ENCODE data around the gene POLR1G.

The POLR1G gene

DNA sequence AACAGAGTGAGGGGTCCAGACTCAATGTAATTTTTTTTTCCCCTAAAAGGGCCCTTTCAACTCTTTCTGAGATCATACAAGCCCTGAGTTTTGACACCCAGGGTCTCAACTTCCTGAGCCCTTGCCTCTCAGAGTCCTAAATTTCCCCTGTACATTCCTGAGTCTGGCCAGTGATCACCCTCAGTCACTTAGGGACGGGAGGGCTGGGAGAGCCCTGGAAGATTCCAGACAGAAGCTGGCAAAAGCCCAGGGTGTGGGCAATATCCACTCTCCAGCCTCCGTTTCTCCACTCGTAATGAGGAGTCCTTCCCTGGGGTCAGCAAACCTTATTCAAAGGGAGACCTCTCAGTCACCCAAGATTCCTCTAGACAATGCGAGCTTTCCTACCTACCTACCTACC lies 3.2 kb upstream of the POLR1G start:
- TF ChIP-seq TAF1 (IDR thresholded peaks at IDR 0.05; ENCODE audit: borderline replicate concordance, insufficient read depth, low read length), result no peak
- TF ChIP-seq REST (IDR thresholded peaks at IDR 0.05; ENCODE audit: insufficient read depth in 1 of 2, low read depth in 2 of 2, low read length in 2 of 2), result no peak
- TF ChIP-seq FOXP2 (optimal IDR thresholded peaks at IDR 0.05; ENCODE audit: borderline replicate concordance, extremely low read depth, extremely low read length, insufficient read depth), result no peak
- no peak for TF ChIP-seq SIN3A (IDR thresholded peaks at IDR 0.05; ENCODE audit: borderline replicate concordance, insufficient read depth, low read length)
- no peak for TF ChIP-seq POLR2AphosphoS5 (IDR thresholded peaks at IDR 0.05; ENCODE audit: low read depth, low read length)

- TF ChIP-seq FOXP2 (optimal IDR thresholded peaks at IDR 0.05; ENCODE audit: borderline replicate concordance, extremely low read depth, extremely low read length, insufficient read depth) (no peak), TAF1 (IDR thresholded peaks at IDR 0.05; ENCODE audit: borderline replicate concordance, insufficient read depth, low read length) (no peak), POLR2AphosphoS5 (IDR thresholded peaks at IDR 0.05; ENCODE audit: low read depth, low read length) (no peak), SIN3A (IDR thresholded peaks at IDR 0.05; ENCODE audit: borderline replicate concordance, insufficient read depth, low read length) (no peak), REST (IDR thresholded peaks at IDR 0.05; ENCODE audit: insufficient read depth in 1 of 2, low read depth in 2 of 2, low read length in 2 of 2) (no peak)
Measured at GRCh38 chr19:45403781-45404556, 2.5 kb upstream of the POLR1G start.

DNA sequence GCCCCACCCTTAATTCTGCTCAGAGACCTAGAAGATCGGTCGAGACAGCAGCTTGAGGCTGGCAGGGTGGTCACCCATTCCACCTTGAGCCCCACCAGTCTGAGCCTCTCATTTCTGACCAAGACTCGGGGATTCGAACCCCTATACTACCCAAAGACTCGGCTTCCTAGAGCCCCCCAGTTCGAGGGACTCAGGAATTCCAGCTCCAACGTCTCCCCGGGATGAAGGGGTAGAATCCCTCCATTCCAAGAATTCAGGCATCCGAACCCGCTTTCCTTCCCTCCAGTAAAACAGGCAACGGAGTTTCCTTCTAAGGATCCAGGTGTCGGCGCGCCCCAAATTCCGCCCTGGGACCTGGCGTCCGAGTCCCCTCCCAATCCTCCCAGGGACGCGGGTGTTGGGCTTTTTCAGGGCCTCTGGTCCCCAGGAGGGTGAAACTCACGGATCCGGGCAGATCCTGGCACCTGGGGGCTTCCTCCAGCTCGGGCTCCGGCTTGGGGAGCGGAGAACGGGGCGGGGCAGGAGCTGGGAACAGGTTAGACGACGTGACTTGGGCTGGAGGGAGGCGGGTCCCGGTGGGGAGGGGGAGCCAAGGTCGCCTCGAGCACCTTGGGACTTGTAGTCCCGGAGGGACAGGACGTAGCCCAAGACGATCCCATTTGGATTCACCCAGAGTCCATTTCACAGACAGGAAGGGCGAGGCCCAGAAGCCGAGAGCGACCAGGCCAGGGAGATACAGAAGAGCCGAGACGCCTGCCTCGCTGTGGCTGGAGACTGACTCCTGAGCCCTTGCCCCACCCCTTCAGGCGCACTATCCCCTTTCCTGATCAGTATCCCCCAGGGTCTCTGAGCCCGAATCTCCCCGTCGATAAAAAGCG lies 1.6 kb upstream of the POLR1G start, which contains the start of gene PPP1R13L:
Gene PPP1R13L, minus strand, starts transcription at position 513 of the 878 bp plus-strand sequence. CDS start 6,751 bp downstream, outside the sequence.
- TF ChIP-seq SIN3A (IDR thresholded peaks at IDR 0.05; ENCODE audit: borderline replicate concordance, insufficient read depth, low read length) (no peak), TAF1 (IDR thresholded peaks at IDR 0.05; ENCODE audit: borderline replicate concordance, insufficient read depth, low read length) (no peak), FOXP2 (optimal IDR thresholded peaks at IDR 0.05; ENCODE audit: borderline replicate concordance, extremely low read depth, extremely low read length, insufficient read depth) (no peak), POLR2AphosphoS5 (IDR thresholded peaks at IDR 0.05; ENCODE audit: low read depth, low read length) (no peak), REST (IDR thresholded peaks at IDR 0.05; ENCODE audit: insufficient read depth in 1 of 2, low read depth in 2 of 2, low read length in 2 of 2) (no peak)

GRCh38 chr19:45405435-45406225 lies 814 bp upstream of the POLR1G start:
- TF ChIP-seq FOXP2 (optimal IDR thresholded peaks at IDR 0.05; ENCODE audit: borderline replicate concordance, extremely low read depth, extremely low read length, insufficient read depth) (no peak), POLR2AphosphoS5 (IDR thresholded peaks at IDR 0.05; ENCODE audit: low read depth, low read length) (peak; percentile 26; the same call in 1 of the 2 replicates), TAF1 (IDR thresholded peaks at IDR 0.05; ENCODE audit: borderline replicate concordance, insufficient read depth, low read length) (peak; percentile 32; the same call in 1 of the 2 replicates), REST (IDR thresholded peaks at IDR 0.05; ENCODE audit: insufficient read depth in 1 of 2, low read depth in 2 of 2, low read length in 2 of 2) (no peak), SIN3A (IDR thresholded peaks at IDR 0.05; ENCODE audit: borderline replicate concordance, insufficient read depth, low read length) (0 out of 2 replicates have a peak, but pooled peaks have one; percentile 5)

Data from PFSK-1 (cell line).